Activated T-helper 1 cell treated with anti-CD3 and anti-CD28 coated beads, Interleukin-12 subunit alpha, Interleukin-12 subunit beta, Interleukin-2, Interleukin-4 antibody, amounts not matched to agents 30 ng/mL and 10 ng/mL and 1 ng/mL, durations not matched to agents 14 hours and 24 hours and 36 hours (primary cell): ENCODE data around the gene SNRNP35. TPM values are rescaled to one million over a fixed set of nuclear protein-coding genes. Genes with fewer than 3 reads are reported as not detected.
A peak's percentile ranks its signal among the peaks of the same experiment; 100 is the strongest.
"Not testable (repeated sequence)": the region's sequence is repeated elsewhere in the genome, so short reads cannot be mapped to it uniquely, and the experiment has no call there.

Experiments
- DNase-seq: peaks from one replicate; pipeline ENCODE4 v3.0.0; 2021; ENCODE audit warnings: low spot score
- H3K27ac Mint-ChIP-seq: one replicate; pipeline ENCODE4 v1.8.0; 2021; ENCODE audit warnings: mild to moderate bottlenecking, mixed read lengths
- H3K27me3 Mint-ChIP-seq: one replicate; pipeline ENCODE4 v1.8.0; 2022; ENCODE audit warnings: mild to moderate bottlenecking, moderate library complexity, mixed read lengths; ENCODE audit not compliant: insufficient read depth
- H3K36me3 Mint-ChIP-seq: one replicate; pipeline ENCODE4 v1.8.0; 2021; ENCODE audit warnings: low read depth, mixed read lengths
- H3K4me1 Mint-ChIP-seq: one replicate; pipeline ENCODE4 v1.8.0; 2021; ENCODE audit warnings: low read depth, mixed read lengths
- H3K4me3 Mint-ChIP-seq: one replicate; pipeline ENCODE4 v1.8.0; 2021; ENCODE audit warnings: mild to moderate bottlenecking, moderate library complexity, mixed read lengths
- H3K9me3 Mint-ChIP-seq: one replicate; pipeline ENCODE4 v1.8.0; 2021; ENCODE audit warnings: mixed read lengths
- intact Hi-C: fragments of 100-400 bp; cut with micrococcal nuclease; formaldehyde crosslinking; loops from one replicate; pipeline ENCODE4 v1.15.1; 2024
- total RNA-seq: library from RNA; stranded (reverse); gene quantifications from 2 replicates; pipeline ENCODE4 v1.2.3, GENCODE V29; 2022

SNRNP35 gene
- total RNA-seq, 1 donor from 2014 or later = 34.5 TPM

- H3K27ac Mint-ChIP-seq = peak within 1 kb of the TSS; percentile 99
- intact Hi-C loops = loop anchor here (1.0 to 10.0 kb wide), 13 partner anchors 8 to 361 kb away; partner anchors contain the start of genes ATP6V0A2, DDX55, EIF2B1 and GTF2H3
- no peaks in the 10 kb centered on the region for H3K9me3 Mint-ChIP-seq
- peaks cover 15% of the 10 kb centered on the region for H3K36me3 Mint-ChIP-seq
- peak; percentile 91 for DNase-seq
- peak within 1 kb of the TSS; percentile 99 for H3K4me3 Mint-ChIP-seq
- H3K4me1 Mint-ChIP-seq = peaks cover 39% of the 10 kb centered on the region
- no peaks in the 10 kb centered on the region for H3K27me3 Mint-ChIP-seq
Observed at GRCh38 chr12:123436017-123436964, 21.6 kb upstream of the SNRNP35 start, which contains the start of gene RILPL2. TSS of gene RILPL2 (minus strand) at chr12:123436684. CDS start at chr12:123436420, 264 bp downstream.

- H3K36me3 Mint-ChIP-seq = no peaks in the 10 kb centered on the region
- peaks cover 22% of the 10 kb centered on the region for H3K4me1 Mint-ChIP-seq
- H3K27me3 Mint-ChIP-seq = no peaks in the 10 kb centered on the region
- intact Hi-C loops = no loop called here
- DNase-seq = no peak
- H3K9me3 Mint-ChIP-seq = no peaks in the 10 kb centered on the region
- H3K4me3 Mint-ChIP-seq = no peak overlapping the region
- H3K27ac Mint-ChIP-seq = no peak overlapping the region
Observed at GRCh38 chr12:123441523-123442164, 16.3 kb upstream of the SNRNP35 start.

GRCh38 chr12:123442774-123443173, 15.2 kb upstream of the SNRNP35 start:
- H3K27ac Mint-ChIP-seq = no peak overlapping the region
- H3K27me3 Mint-ChIP-seq = no peaks in the 10 kb centered on the region
- intact Hi-C loops = no loop called here
- no peaks in the 10 kb centered on the region for H3K36me3 Mint-ChIP-seq
- no peaks in the 10 kb centered on the region for H3K9me3 Mint-ChIP-seq
- H3K4me3 Mint-ChIP-seq = no peak overlapping the region
- DNase-seq = no peak
- H3K4me1 Mint-ChIP-seq = peaks cover 17% of the 10 kb centered on the region

- Mint-ChIP-seq H3K36me3 (peaks cover 2% of the 10 kb centered on the region), H3K27me3 (no peaks in the 10 kb centered on the region), H3K27ac (no peak overlapping the region), H3K4me1 (peaks cover 25% of the 10 kb centered on the region), H3K9me3 (no peaks in the 10 kb centered on the region), H3K4me3 (no peak overlapping the region)
- DNase-seq = no peak
- intact Hi-C loops = no loop called here
Observed at GRCh38 chr12:123444092-123445026, 13.6 kb upstream of the SNRNP35 start.

- Mint-ChIP-seq H3K4me3 (peak overlapping the region; percentile 27), H3K9me3 (no peaks in the 10 kb centered on the region), H3K27me3 (no peaks in the 10 kb centered on the region), H3K27ac (peak overlapping the region; percentile 57), H3K4me1 (peaks cover 25% of the 10 kb centered on the region), H3K36me3 (peaks cover 2% of the 10 kb centered on the region)
- intact Hi-C loops = no loop called here
- no peak for DNase-seq
Observed at GRCh38 chr12:123445388-123446332, 12.3 kb upstream of the SNRNP35 start.

GRCh38 chr12:123446333-123446713, 11.6 kb upstream of the SNRNP35 start:
- peak overlapping the region; percentile 27 for H3K4me3 Mint-ChIP-seq
- H3K36me3 Mint-ChIP-seq = peaks cover 2% of the 10 kb centered on the region
- H3K27ac Mint-ChIP-seq = peak overlapping the region; percentile 57
- no peaks in the 10 kb centered on the region for H3K9me3 Mint-ChIP-seq
- intact Hi-C loops = no loop called here
- DNase-seq = no peak
- H3K27me3 Mint-ChIP-seq = no peaks in the 10 kb centered on the region
- H3K4me1 Mint-ChIP-seq = peaks cover 25% of the 10 kb centered on the region

- intact Hi-C loops = no loop called here
- no peak for DNase-seq
- Mint-ChIP-seq H3K27me3 (no peaks in the 10 kb centered on the region), H3K27ac (peak overlapping the region; percentile 77), H3K36me3 (peaks cover 2% of the 10 kb centered on the region), H3K4me3 (peak overlapping the region; percentile 7), H3K9me3 (no peaks in the 10 kb centered on the region), H3K4me1 (peaks cover 20% of the 10 kb centered on the region)
Observed at GRCh38 chr12:123449249-123449733, 8.6 kb upstream of the SNRNP35 start.

- Mint-ChIP-seq H3K36me3 (peaks cover 2% of the 10 kb centered on the region), H3K4me3 (no peak overlapping the region), H3K27me3 (no peaks in the 10 kb centered on the region), H3K9me3 (no peaks in the 10 kb centered on the region), H3K27ac (no peak overlapping the region), H3K4me1 (peaks cover 20% of the 10 kb centered on the region)
- no peak for DNase-seq
- intact Hi-C loops = no loop called here
Observed at GRCh38 chr12:123449856-123450255, 8.1 kb upstream of the SNRNP35 start.

- no peaks in the 10 kb centered on the region for H3K27me3 Mint-ChIP-seq
- H3K36me3 Mint-ChIP-seq = peaks cover 2% of the 10 kb centered on the region
- intact Hi-C loops = no loop called here
- no peaks in the 10 kb centered on the region for H3K9me3 Mint-ChIP-seq
- H3K27ac Mint-ChIP-seq = no peak overlapping the region
- H3K4me3 Mint-ChIP-seq = no peak overlapping the region
- DNase-seq = no peak
- H3K4me1 Mint-ChIP-seq = peaks cover 19% of the 10 kb centered on the region
Observed at GRCh38 chr12:123450636-123451035, 7.3 kb upstream of the SNRNP35 start.

GRCh38 chr12:123452276-123452550, 5.7 kb upstream of the SNRNP35 start:
- Mint-ChIP-seq H3K4me1 (peaks cover 10% of the 10 kb centered on the region), H3K27ac (peak overlapping the region; percentile 44)
- H3K4me3 Mint-ChIP-seq, H3K27me3 Mint-ChIP-seq, intact Hi-C loops, DNase-seq, H3K36me3 Mint-ChIP-seq, H3K9me3 Mint-ChIP-seq: not testable (repeated sequence)

- Mint-ChIP-seq H3K27me3 (no peaks in the 10 kb centered on the region), H3K4me3 (no peak overlapping the region), H3K36me3 (peaks cover 2% of the 10 kb centered on the region), H3K9me3 (no peaks in the 10 kb centered on the region), H3K4me1 (peaks cover 6% of the 10 kb centered on the region), H3K27ac (no peak overlapping the region)
- intact Hi-C loops = no loop called here
- no peak for DNase-seq
Observed at GRCh38 chr12:123453165-123453564, 4.8 kb upstream of the SNRNP35 start.
